ENCODE data around the gene SEC24B. TPM values are rescaled to one million over a fixed set of nuclear protein-coding genes. Genes with fewer than 3 reads are reported as not detected.

SEC24B gene
- total RNA-seq, 1 experiment from 2014 or later: 27.1 TPM

DNA sequence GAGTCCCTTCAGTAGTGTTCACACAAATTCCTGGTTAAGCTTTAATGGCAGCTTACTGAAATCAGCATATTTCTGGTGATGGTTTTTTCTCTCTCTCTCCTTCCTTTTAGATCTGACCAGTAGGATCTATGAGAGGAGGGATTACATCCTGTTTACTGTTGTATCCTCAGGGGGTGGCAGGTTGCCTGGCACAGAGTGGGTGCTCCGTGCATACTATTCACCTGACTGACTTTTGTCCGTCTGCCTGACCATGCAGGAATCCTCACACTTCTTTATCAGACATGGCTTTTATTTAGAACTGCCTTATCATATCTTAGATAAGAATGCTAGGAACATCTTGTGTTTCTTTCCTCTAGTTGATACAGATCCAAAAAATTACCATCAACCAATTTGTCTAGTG lies 156.0 kb downstream of the SEC24B start:
- Histone ChIP-seq H3K14ac (ENCODE audit: insufficient read depth, low read length) (no peak overlapping the region), H3K23me2 (ENCODE audit: insufficient read length, low read depth, low read length, poor library complexity, severe bottlenecking) (no peaks in the 10 kb centered on the region), H3K9ac (ENCODE audit: extremely low read depth, insufficient read length, low read length) (no peak overlapping the region), H2BK15ac (ENCODE audit: low read depth, low read length) (no peak overlapping the region), H4K8ac (replicated peaks; ENCODE audit: insufficient read length, low read depth, low read length) (no peak overlapping the region), H3K4ac (ENCODE audit: low read depth, low read length) (no peak overlapping the region), H2BK20ac (ENCODE audit: low read depth, low read length, poor library complexity, severe bottlenecking) (no peak overlapping the region), H3K9me3 (ENCODE audit: control insufficient read depth, low read depth, low read length) (no peaks in the 10 kb centered on the region), H3T11ph (ENCODE audit: low read length) (no peak overlapping the region), H2AFZ (ENCODE audit: low read length) (no peak overlapping the region), H3K23ac (ENCODE audit: insufficient read length, low read depth, low read length) (no peak overlapping the region), H3K4me2 (ENCODE audit: insufficient read depth, insufficient read length, low read length) (no peak overlapping the region), H3K4me1 (ENCODE audit: insufficient read depth, low read length) (no peaks in the 10 kb centered on the region; the same call in 1 of the 2 replicates), H3K27ac (ENCODE audit: insufficient read length, low read depth, low read length) (no peak overlapping the region), H2AK5ac (ENCODE audit: insufficient read length, low read length) (no peak overlapping the region), H2BK5ac (ENCODE audit: insufficient read length, low read length) (no peak overlapping the region), H4K20me1 (ENCODE audit: control insufficient read depth, insufficient read depth, insufficient read length) (no peaks in the 10 kb centered on the region), H3K27me3 (ENCODE audit: insufficient read depth, low read length) (no peaks in the 10 kb centered on the region), H4K5ac (ENCODE audit: insufficient read length, low read depth, low read length) (no peak overlapping the region), H2BK12ac (ENCODE audit: insufficient read length, low read depth, low read length) (no peak overlapping the region), H3K56ac (ENCODE audit: insufficient read length, low read depth, low read length) (no peak overlapping the region), H2BK120ac (ENCODE audit: low read depth, low read length, poor library complexity, severe bottlenecking) (no peak overlapping the region), H3K18ac (ENCODE audit: insufficient read length, low read depth, low read length) (no peak overlapping the region), H4K91ac (ENCODE audit: insufficient read length, low read depth, low read length) (no peak overlapping the region), H3K79me1 (ENCODE audit: insufficient read depth, low read depth, low read length, poor library complexity, severe bottlenecking) (no peaks in the 10 kb centered on the region), H3K79me2 (ENCODE audit: insufficient read depth, low read length) (no peaks in the 10 kb centered on the region)
- WGBS (ENCODE audit: extremely low coverage, insufficient read length, low lambda C conversion rate): no CpG with 5 or more reads among the region's 2 CpGs
- H3K4me3 Mint-ChIP-seq: no peak overlapping the region
- H3K36me3 Mint-ChIP-seq (ENCODE audit: insufficient read depth in 1 of 3, low read depth in 3 of 3): peaks cover 5 to 15% (median 9%) of the 10 kb centered on the region in 3 experiments; a peak in 6 of 7 replicates
- H3K9me3 Mint-ChIP-seq: peaks cover 12 to 14% of the 10 kb centered on the region in 2 experiments
- TF ChIP-seq, protein P1, sequence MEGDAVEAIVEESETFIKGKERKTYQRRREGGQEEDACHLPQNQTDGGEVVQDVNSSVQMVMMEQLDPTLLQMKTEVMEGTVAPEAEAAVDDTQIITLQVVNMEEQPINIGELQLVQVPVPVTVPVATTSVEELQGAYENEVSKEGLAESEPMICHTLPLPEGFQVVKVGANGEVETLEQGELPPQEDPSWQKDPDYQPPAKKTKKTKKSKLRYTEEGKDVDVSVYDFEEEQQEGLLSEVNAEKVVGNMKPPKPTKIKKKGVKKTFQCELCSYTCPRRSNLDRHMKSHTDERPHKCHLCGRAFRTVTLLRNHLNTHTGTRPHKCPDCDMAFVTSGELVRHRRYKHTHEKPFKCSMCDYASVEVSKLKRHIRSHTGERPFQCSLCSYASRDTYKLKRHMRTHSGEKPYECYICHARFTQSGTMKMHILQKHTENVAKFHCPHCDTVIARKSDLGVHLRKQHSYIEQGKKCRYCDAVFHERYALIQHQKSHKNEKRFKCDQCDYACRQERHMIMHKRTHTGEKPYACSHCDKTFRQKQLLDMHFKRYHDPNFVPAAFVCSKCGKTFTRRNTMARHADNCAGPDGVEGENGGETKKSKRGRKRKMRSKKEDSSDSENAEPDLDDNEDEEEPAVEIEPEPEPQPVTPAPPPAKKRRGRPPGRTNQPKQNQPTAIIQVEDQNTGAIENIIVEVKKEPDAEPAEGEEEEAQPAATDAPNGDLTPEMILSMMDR (conservative IDR thresholded peaks at IDR 0.05): no peak
- H3K27ac Mint-ChIP-seq: no peak overlapping the region
- DNase-seq: no peak
- H3K27me3 Mint-ChIP-seq (ENCODE audit: low read depth): no peaks in the 10 kb centered on the region
- H3K4me1 Mint-ChIP-seq: peaks cover 7 to 12% of the 10 kb centered on the region in 2 experiments

Small RNA genes within 50 kb of the gene (microRNA-seq; reads per million reads assigned to microRNA genes)
- 2.2 reads per million, percentile 22 among the genes with 10 or more reads in this experiment for gene MIR576 (ENCODE audit: borderline microRNAs expressed)

Other genes with a start within 250 kb of the SEC24B start
- 4.2 and 4.6 TPM in 2 replicates for gene COL25A1, start 131.2 kb upstream of the SEC24B start, total RNA-seq (2021)
- 14.8 and 16.2 TPM in 2 replicates for gene MCUB, start 126.4 kb downstream of the SEC24B start, total RNA-seq (2021)

Data from H9 (cell line).